ENCODE measurements around the gene SPINK6.

DNA sequence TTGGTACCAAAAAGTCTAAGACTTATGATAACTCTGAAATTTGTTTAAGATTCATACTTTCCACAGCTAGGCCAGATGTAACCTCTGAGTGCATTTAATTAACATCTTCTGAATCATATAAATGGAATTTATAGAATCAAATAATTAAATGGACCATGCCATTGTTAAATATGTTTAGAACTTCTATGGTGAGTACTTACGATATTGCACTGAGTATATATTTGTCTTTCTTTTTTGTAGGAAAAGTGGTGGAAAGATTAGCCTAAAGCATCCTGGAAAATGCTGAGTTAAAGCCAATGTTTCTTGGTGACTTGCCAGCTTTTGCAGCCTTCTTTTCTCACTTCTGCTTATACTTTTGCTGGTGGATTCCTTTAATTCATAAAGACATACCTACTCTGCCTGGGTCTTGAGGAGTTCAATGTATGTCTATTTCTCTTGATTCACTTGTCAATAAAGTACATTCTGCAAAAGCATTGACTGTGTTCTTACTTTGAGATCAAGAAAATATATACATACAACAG lies 11.9 kb downstream of the SPINK6 start:
- TF ChIP-seq, protein P1, sequence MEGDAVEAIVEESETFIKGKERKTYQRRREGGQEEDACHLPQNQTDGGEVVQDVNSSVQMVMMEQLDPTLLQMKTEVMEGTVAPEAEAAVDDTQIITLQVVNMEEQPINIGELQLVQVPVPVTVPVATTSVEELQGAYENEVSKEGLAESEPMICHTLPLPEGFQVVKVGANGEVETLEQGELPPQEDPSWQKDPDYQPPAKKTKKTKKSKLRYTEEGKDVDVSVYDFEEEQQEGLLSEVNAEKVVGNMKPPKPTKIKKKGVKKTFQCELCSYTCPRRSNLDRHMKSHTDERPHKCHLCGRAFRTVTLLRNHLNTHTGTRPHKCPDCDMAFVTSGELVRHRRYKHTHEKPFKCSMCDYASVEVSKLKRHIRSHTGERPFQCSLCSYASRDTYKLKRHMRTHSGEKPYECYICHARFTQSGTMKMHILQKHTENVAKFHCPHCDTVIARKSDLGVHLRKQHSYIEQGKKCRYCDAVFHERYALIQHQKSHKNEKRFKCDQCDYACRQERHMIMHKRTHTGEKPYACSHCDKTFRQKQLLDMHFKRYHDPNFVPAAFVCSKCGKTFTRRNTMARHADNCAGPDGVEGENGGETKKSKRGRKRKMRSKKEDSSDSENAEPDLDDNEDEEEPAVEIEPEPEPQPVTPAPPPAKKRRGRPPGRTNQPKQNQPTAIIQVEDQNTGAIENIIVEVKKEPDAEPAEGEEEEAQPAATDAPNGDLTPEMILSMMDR (IDR thresholded peaks at IDR 0.05) = no peak
- no peak for TF ChIP-seq EZH2 (IDR thresholded peaks at IDR 0.05; ENCODE audit: borderline replicate concordance, insufficient read depth, low read depth, low read length, poor library complexity, severe bottlenecking)
